ENCODE measurements around the gene CEP85L.

The CEP85L gene

DNA sequence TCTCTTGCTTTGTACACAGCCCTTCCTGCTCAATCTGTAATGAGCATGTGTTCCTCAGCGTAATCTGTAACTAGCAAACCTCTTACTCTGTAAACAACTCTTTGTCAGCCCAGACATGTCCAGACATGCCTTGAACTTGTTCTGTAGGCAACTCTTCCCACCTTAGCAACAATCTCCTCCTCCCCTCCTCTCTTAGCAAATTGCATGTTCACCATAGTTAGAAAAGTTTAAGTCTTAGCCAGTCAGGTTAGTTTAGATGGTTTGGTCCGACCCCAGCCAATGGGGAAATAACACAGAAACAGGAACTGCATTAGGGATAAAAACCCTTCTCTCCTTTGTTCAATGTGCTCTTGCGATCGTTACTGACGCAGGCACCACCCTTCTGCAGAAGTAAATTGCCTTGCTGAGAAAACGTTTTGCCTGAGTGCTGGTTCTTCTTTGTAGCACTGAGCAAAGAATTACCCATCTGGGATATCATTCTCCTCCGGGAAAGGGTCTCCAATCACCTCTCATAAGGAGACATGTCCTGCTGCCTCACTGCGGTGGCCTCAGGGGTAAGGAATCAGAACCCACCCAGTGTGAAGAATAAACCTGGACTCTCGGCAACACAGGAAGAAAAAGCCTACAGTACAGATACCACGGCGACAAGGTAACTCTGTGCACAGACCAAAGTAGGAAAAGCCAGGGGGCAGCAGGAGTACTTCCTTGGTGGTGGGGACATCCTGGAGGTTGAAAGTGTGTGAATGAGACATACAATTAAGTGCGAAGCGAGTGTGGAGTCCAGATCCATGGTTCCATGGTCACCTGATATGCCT lies 77.1 kb downstream of the CEP85L start:
- no peak for DNase-seq

DNA sequence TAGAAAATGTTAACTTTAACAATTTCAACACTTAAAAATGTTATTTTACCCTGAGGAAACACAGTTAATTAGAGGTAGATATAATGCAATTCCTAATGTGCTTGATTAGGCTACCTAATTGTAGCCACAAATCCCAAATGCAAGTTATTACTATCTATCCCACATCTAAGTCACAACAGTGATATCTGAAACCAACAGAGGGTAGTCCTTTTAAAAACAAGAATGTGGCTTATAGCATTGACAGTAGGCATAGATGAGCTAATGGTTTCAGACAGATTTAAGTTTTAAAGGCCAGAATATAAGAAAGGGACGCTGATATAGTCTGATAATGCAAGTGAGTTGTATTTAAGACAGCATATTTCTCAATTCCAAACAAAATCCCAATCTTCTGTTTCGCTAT lies 80.3 kb downstream of the CEP85L start:
- DNase-seq: no peak

DNA sequence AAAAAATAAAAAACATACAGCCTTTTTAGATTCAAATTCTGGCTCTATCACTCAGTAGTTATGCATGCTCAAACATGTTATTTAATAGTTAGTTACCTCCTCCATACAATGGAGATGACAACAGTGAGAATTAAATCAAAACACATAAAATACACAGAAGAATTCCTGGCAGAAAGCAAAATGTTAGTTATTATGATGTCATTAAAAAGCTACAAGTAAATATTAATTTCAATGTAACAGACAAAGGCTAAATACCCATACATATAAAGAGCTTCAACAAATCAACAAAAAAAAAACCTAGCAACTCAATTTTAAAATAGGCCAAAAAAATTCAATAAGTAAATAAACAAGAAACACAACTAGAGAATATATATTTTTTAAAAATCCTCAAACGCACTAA lies 81.9 kb downstream of the CEP85L start:
- DNase-seq: no peak

DNA sequence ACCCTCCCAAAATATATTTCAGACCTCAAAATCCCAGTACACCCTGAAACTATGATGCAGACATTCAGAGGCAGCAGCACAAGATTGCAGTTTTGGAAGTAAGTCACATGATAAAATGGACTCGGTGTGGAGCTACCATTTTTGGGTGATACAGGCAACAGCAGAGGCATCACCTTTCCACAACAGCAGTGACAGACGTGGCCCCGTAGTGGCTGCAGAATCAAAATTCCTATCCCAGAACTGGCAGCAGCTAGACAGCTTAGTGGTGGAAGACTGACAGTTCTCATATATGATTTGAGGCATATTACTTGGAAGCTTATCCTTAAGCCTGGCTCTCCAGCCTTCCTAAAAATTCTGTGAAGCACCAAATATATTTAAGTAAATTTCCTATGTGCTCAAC lies 83.4 kb downstream of the CEP85L start:
- no peak for DNase-seq

DNA sequence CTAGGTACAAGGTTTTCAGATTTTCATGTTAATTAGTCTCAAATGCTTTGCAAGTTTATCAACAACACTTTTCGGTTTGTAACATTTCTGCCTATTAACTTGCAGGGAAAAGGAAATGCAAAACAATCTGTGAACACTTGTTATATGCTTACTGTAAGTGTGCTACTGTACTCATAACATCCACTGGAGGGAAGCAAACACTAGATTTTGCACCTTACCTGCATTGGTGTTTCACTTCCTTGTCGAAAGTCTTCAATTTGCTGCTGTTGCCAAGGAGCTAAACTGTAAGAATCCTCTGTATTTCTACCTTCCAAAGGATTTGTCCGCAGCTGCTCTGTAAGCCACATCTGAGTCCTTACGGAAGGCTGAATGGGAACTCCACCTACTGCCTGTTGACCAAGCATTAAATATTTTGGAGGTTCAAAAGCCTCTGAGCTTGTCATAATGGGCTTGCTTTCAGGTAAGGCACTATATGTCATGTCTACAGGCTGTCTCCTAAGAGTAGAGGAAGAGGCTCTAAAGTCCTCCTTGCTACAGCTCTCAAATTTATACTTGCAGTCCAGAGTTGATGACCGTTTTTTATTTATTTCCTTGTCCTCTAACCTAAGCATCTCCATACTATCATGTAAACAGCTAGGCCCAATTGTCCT lies 86.0 kb downstream of the CEP85L start:
- DNase-seq: no peak

DNA sequence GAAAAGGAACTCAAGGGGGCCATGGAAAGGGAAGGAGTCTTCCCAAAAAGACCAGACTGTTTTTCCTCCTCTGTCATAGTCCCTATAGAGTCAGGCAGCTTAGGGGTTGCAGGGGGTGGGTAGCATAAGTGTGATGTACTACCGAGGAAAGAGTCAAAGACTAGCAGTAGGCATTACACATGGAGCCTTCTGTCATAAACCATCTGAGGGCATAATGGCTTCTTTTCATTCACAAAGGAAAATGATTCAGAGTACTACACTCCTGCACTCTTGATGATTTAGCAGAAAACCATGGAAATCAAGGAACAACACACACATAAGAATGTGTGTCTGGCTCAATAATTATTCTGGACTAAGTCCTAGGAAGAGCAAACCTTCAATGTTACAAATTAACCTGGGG lies 88.4 kb downstream of the CEP85L start:
- DNase-seq: no peak

DNA sequence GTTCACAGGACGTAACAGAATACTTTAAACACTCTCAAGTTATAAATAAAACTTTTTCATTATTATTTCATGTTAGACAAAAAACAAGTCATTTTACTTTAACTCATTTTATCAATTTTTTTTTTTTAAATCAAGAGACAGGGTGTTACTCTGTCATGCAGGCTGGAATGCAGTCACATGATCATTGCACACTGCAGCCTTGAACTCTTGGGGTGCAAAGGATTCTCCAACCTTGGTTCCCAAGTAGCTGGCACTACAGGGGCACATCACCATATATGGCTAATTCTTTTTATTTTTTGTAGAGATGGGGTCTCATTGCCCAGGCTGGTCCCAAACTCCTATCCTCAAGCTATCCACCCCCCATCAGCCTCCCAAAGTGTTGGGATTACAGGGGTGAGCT lies 89.1 kb downstream of the CEP85L start:
- no peak for DNase-seq

DNA sequence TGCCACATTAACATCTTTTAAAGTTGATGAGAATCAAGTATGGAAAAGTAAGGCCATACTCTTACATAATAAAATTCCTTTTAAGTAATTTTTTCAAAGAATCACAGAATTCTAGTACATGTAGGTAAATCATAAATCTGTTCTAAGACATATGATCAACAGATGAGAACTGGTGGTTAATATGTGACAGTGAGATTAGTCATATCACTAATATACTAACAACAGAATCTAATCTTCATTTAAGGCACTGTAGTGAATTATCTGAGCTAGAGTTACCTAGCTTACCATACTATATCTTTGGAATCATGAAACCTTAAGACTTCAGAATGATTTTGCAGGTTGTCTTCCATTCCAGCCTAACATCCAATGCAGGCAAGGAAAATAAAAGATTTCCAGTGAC lies 91.7 kb downstream of the CEP85L start:
- no peak for DNase-seq

DNA sequence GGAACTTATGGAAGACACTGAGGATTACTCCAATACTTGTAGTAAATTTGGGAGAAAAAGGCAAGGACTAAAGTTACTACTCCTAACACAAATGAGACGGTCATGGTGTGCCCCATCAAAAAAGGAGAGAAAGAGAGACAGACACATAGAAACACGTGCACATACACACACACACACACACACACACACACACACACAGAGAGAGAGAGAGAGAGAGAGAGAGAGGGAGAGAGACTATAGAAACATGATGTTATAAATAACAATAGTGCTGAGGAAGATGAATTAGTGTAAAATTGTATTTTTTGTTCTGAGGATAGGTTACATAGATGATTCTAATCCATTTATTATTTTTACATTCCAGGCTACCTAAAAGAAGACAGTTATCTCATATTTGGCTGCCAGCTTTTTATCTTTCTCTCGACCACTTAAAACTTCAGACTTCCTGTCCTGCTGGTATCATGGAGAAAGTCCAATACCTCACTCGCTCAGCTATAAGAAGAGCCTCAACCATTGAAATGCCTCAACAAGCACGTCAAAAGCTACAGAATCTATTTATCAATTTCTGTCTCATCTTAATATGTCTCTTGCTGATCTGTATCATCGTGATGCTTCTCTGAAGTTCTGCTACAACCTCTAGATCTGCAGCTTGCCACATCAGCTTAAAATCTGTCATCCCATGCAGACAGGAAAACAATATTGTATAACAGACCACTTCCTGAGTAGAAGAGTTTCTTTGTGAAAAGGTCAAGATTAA lies 92.8 kb downstream of the CEP85L start:
- no peak for DNase-seq

DNA sequence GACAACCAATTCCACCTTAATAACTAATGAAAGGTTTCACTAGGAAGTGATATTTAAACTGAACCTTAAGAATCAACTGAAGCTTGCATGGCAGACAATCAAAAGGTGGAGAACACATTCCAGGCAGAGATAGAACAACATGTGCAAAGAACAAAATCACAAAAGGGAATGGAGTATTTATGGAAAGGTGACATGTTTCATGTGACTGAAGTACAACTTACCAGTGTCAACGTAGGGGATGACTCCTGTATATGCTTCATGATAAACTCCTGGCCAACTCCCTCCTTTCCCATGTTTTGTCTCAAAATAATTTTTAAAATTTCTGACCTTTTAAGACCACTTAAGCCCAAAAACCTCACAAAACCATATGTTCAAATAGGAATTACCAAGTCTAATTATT lies 96.7 kb downstream of the CEP85L start:
- no peak for DNase-seq

DNA sequence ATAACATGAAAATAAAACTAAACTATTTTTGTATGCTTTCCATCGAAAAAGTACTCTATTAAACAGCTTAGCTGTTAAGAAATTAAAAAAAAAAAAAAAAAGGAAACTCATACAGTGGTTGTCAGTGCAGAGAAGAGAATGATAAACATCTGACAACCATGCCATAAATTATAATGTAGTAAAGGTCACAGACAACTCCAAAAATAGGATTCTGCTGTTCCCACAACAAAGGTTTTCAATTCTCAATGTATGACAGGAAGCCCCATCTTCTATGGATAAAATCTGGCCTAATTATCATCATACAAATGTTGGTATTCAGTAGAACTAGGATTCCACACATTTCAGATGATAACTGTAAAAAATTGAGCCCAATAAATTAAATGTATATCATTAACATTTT lies 98.3 kb downstream of the CEP85L start:
- DNase-seq: no peak

DNA sequence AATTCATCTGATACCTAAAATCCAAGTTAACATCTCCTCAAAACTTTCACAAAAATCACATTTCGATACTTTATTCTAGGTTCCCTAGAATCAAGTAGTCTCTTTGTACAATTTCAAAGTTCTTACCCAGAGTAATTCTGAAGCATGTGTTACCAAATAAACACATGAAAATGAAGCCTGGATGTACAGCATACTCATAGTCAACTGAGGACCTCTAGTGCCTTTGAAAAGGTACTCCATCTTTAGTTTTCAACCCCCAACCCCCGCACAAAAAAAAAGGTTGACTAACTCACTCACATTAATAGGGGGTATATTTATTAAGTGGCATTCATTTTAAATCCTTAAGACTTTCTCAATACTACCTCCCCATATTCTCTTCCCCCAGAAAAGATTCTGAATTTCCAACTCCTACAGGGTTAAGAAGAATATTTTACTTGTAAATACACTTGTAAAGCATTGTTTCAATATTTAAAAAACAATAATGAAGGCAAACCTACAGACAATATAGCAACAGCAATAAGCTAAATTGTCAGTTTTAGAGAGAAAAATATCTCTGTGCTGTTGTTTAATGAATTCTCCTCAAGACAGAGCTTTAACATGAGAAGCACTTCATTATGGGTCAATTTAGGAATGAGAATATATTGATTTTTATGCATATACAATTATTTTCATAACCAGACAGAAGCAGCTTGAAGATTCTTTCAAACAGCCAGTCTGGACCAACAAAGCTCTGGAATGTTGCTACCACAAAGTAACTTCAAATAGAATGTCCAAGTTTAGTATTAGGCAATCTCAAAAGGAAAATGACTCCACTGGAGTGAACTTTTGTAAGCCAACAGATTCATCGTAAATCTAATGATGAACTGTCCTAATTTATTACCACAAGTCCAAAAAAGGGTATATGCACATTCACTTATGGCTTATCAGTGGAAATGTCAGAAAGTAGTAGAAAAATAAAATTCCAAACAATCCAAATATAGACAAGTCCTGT lies 100.0 kb downstream of the CEP85L start:
- DNase-seq: no peak

DNA sequence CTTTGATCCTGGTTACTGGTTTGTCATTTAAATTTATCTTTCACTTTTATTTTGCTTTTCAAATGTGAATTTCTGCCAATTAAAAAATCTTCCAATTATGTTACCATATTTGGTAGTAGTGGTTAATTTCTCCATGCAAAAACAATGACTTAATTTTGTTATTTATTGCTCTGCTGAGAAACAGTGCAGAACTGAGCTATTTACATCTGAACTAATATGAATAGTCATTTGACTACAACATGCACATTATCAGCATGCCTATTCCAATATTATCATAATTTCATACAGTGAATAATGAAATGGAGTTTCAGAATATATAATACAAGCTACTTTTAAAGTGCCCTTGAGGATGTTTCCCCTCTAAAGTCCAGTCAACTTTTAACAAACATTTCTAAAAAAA lies 102.8 kb downstream of the CEP85L start:
- DNase-seq: no peak

DNA sequence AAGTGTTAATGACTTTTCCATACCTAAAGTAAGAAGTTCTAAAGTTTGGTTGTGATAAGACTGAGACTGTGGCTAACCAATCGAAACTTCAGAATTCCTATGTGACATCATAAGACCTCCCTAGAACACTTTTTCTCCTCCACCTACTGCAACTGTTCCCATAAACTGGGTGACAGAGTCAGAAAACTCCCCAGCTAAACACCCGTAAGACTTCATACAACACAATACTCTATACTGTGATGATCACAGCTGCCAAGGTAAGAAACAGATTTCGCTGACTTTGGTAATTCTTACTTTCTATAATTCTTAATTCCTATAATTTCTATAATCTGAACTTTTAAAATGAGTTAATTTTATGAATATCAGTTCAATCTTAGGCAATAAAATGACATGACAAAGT lies 103.3 kb downstream of the CEP85L start, which contains the start of gene PLN:
PLN (plus strand) TSS at position 161 of the 400 bp plus-strand sequence. CDS start 10,626 bp downstream, outside the sequence.
- no peak for DNase-seq

DNA sequence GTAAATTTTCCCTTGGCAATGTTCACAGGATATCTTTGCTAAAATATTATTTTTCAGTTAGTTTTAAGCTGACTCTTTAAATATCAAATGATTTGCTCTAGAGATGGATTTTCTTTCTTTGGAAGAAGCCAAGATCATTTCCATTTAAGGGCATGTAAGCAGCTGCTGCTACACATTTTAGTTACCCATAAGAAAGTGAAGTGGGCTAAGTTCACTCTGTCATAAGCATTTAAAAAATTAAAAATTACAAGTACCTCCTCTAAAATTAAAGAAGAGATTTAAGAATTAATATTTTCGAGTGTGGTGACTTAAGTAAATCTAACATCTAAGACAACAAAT lies 104.5 kb downstream of the CEP85L start:
- DNase-seq: no peak

DNA sequence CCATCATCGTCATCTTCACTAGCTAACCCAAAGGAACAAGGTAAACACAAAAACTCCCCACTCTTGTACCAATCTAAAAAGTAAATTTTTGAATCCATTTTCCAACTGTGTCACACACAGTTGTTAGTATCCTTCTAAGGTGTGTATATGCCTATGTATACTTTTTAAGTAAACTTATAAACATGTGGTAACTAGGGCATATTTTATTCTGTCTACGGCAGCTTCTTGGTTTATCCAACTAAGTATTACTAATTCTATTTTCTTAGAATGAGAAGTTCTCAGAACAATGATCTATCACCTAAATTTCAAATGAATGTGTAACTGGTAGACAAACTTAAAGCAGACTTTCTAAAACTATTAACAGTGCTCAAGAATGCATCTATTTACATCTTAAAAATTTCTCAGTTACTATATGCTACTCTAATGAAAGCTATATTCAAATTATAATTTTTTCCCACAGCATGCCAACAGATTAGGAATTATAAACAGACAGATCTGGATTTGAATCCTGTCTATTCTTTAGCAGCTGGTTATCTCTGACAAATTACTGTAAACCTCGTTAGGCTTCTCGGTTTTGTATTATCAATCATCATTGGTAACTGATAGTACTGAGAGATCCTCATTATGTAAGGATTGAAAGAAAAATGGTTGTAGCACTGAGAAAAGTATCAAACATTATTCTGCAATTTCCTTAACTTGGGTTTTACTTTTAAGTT lies 105.1 kb downstream of the CEP85L start:
- no peak for DNase-seq

DNA sequence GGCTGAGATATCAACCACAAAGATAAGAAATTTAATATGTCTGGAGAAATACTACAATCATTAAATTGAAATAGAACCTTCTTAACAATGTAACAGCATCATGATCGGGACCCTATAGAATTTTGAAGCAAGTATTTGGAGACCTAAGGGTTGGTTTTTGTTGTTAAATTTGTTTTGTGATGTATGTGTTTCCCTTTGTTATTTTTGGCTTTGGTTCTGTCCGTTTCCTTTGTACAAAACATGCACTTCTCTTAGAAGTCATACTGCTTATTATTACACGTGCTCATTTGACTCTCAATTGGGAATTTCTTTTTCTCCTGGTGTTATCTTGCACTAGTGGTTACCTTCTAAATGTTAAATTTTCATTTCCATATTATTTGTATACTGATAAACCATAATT lies 107.3 kb downstream of the CEP85L start:
- DNase-seq: no peak

DNA sequence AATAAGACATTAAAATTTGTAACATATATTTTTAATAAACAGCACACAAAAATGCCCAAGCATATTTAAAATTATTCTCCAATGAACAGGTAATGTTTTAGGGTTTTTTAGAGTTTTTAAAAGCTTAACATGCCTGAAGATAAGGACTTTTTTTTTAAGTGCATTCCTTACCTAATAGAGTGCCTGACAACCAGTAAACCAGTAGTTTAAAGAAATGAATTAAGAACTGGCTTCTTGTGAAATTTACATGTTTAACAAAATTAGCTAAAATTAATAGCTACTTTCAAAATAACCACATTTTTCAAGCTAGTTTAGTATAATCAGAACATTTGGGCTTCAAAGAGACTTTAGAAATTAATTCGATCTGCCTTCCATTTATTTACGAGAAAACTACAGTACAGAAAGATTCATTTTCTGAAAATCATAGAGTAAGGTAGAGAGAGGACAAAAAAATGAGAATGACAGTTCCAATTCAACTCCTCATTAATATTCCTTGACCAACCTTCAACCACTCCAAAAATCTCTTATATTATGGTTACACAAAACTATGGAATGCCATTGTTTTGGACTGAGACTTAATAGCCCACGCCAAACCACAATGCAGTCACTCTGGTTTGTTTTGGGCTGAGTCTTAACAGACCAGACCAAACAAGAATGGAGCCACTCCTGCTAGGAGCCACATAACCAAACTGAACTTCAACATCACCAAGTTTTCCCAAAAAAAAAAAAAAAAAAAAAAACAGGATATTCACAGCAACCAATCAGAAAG lies 109.0 kb downstream of the CEP85L start:
- no peak for DNase-seq

DNA sequence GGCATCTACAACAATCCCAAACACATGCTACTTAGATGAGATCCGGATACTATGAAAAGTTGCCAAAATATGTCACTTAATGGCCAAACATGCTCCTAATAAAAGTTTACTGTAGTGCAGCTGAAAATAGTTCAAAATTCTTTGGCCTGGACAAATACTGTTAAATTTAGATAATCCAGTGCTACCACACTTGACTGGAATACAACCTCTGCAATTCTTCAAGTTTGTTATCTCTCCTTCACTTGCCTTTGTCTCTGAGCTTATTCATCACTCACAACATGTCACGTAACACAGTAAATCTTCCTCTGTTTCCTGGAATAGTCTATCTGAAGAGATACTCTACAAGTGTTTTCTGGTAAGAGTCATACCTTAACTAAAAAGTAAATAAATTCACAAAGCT lies 113.8 kb downstream of the CEP85L start:
- no peak for DNase-seq

DNA sequence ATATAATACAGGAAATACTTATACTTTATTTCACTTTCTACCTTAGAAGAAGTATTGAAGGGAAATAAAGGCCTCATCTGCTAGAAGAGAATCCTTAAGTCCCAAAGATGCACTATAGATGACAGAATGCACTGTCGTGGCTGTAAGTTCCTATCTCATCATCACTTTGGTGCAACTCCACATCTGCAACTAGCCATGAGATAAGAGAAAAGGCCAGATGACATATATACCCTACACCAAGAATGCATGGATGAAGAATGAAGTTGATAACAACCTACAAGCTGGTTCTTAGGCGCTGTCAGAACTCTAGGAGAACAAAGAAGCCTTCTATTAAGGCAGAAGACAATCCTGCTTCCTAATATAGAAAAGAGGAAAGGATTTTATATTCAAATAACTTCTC lies 114.9 kb downstream of the CEP85L start:
- DNase-seq: no peak

DNA sequence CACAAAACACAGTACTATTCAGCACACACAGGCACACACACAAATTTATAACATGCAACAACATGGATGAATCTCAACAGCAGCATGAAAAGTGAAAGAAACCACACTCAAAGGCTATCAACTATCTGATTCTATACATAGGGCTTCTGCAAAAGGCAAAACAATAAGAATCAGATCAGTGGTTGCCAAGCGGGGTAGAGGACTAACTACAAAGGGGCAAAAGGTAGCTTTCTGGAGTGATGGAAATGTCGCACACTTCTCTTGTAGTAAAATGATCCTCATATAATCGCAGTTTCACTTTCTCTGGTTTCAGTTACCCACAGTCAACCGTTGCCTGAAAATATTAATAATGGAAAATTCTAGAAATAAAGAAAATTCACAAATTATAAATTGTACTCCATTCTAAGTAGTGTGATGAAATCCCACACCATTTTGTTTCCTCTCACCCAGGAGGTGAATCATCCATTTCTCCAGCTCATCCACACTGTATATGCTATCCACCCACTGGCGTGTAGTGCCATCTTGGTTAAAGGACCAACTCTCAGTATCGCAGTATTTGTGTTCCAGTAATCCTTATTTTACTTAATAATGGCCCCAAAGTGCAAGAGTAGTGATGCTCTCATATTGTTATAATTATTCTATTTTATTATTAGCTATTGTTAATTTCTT lies 116.1 kb downstream of the CEP85L start:
- DNase-seq: no peak

Measured in activated T-cell treated with anti-CD3 and anti-CD28 coated beads, Interleukin-2, amount 50 U/mL, for 48 hours (primary cell).